ENCODE measurements around the gene RABGAP1. TPM values are rescaled to one million over a fixed set of nuclear protein-coding genes. Genes with fewer than 3 reads are reported as not detected.

The RABGAP1 gene
- total RNA-seq, 1 experiment from 2014 or later = 95.8 TPM

GRCh38 chr9:123131258-123131657 lies 190.4 kb downstream of the RABGAP1 start:
- no peak for DNase-seq
- POLR2A ChIA-PET (ENCODE audit: unreplicated experiment) = no interaction called here
- intact Hi-C loops (cut with micrococcal nuclease; ENCODE audit: unreplicated experiment) = no loop called here

GRCh38 chr9:123131993-123132392 lies 191.2 kb downstream of the RABGAP1 start:
- Histone ChIP-seq H2AFZ (no peak overlapping the region), H3K36me3 (ENCODE audit: low read depth) (no peaks in the 10 kb centered on the region), H3K4me3 (no peak overlapping the region), H3F3A (ENCODE audit: insufficient read depth, low read depth) (no peaks in the 10 kb centered on the region), H3K79me2 (ENCODE audit: low read depth) (no peaks in the 10 kb centered on the region), H3K9me3 (ENCODE audit: insufficient read depth, low read depth) (no peaks in the 10 kb centered on the region), H3K4me1 (replicated peaks; ENCODE audit: insufficient read depth) (no peaks in the 10 kb centered on the region), H3K27me3 (ENCODE audit: insufficient read depth, low read depth) (no peaks in the 10 kb centered on the region), H4K20me1 (ENCODE audit: insufficient read depth) (no peaks in the 10 kb centered on the region), H3K27ac (no peak overlapping the region), H3K9me2 (ENCODE audit: insufficient read depth) (no peaks in the 10 kb centered on the region), H3K4me2 (no peak overlapping the region)
- CTCF ChIA-PET = no interaction called here
- POLR2A ChIA-PET (ENCODE audit: unreplicated experiment) = interaction anchor here (0.5 kb wide), 1 partner anchor 219 kb away, joined by 17 read pairs; the partner anchor contains the start of gene ZBTB6
- DNase-seq = no peak
- TF ChIP-seq, protein P1, sequence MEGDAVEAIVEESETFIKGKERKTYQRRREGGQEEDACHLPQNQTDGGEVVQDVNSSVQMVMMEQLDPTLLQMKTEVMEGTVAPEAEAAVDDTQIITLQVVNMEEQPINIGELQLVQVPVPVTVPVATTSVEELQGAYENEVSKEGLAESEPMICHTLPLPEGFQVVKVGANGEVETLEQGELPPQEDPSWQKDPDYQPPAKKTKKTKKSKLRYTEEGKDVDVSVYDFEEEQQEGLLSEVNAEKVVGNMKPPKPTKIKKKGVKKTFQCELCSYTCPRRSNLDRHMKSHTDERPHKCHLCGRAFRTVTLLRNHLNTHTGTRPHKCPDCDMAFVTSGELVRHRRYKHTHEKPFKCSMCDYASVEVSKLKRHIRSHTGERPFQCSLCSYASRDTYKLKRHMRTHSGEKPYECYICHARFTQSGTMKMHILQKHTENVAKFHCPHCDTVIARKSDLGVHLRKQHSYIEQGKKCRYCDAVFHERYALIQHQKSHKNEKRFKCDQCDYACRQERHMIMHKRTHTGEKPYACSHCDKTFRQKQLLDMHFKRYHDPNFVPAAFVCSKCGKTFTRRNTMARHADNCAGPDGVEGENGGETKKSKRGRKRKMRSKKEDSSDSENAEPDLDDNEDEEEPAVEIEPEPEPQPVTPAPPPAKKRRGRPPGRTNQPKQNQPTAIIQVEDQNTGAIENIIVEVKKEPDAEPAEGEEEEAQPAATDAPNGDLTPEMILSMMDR (conservative IDR thresholded peaks at IDR 0.05) = no peak
- TF ChIP-seq EZH2 (IDR thresholded peaks at IDR 0.05; ENCODE audit: low read depth) = no peak
- BruUV-seq (replicated peaks) = no TSS peak
- intact Hi-C loops (cut with micrococcal nuclease; ENCODE audit: unreplicated experiment) = no loop called here

More at GRCh38 chr9:123131258-123131657, 190.4 kb downstream of the RABGAP1 start:
- Histone ChIP-seq H3K36me3 (ENCODE audit: low read depth) (no peaks in the 10 kb centered on the region), H3F3A (ENCODE audit: insufficient read depth, low read depth) (no peaks in the 10 kb centered on the region), H3K4me2 (no peak overlapping the region), H3K9me2 (ENCODE audit: insufficient read depth) (no peaks in the 10 kb centered on the region), H3K27ac (no peak overlapping the region), H3K27me3 (ENCODE audit: insufficient read depth, low read depth) (no peaks in the 10 kb centered on the region), H2AFZ (no peak overlapping the region), H3K4me3 (no peak overlapping the region), H3K9me3 (ENCODE audit: insufficient read depth, low read depth) (no peaks in the 10 kb centered on the region), H3K4me1 (replicated peaks; ENCODE audit: insufficient read depth) (no peaks in the 10 kb centered on the region), H3K79me2 (ENCODE audit: low read depth) (no peaks in the 10 kb centered on the region), H4K20me1 (ENCODE audit: insufficient read depth) (no peaks in the 10 kb centered on the region)
- TF ChIP-seq, protein P1 (conservative IDR thresholded peaks at IDR 0.05) = no peak
- no peak for TF ChIP-seq EZH2 (IDR thresholded peaks at IDR 0.05; ENCODE audit: low read depth)
- CTCF ChIA-PET = no interaction called here
- no TSS peak for BruUV-seq (replicated peaks)

- no peaks in the 10 kb centered on the region for H3K9me3 ChIP-seq (ENCODE audit: insufficient read depth, low read depth)
- no peak overlapping the region for H3K4me2 ChIP-seq
- DNase-seq = no peak
- no TSS peak for BruUV-seq (replicated peaks)
- no peak overlapping the region for H2AFZ ChIP-seq
- H3K4me3 ChIP-seq = no peak overlapping the region
- no peaks in the 10 kb centered on the region for H3K4me1 ChIP-seq (replicated peaks; ENCODE audit: insufficient read depth)
- H3K27me3 ChIP-seq (ENCODE audit: insufficient read depth, low read depth) = no peaks in the 10 kb centered on the region
- TF ChIP-seq, protein P1 (conservative IDR thresholded peaks at IDR 0.05) = no peak
- no peak for TF ChIP-seq EZH2 (IDR thresholded peaks at IDR 0.05; ENCODE audit: low read depth)
- no peaks in the 10 kb centered on the region for H3K79me2 ChIP-seq (ENCODE audit: low read depth)
- H3F3A ChIP-seq (ENCODE audit: insufficient read depth, low read depth) = no peaks in the 10 kb centered on the region
- no peaks in the 10 kb centered on the region for H4K20me1 ChIP-seq (ENCODE audit: insufficient read depth)
- ChIA-PET CTCF (no interaction called here), POLR2A (ENCODE audit: unreplicated experiment) (no interaction called here)
- H3K27ac ChIP-seq = no peak overlapping the region
- no peaks in the 10 kb centered on the region for H3K36me3 ChIP-seq (ENCODE audit: low read depth)
- intact Hi-C loops (cut with micrococcal nuclease; ENCODE audit: unreplicated experiment) = no loop called here
- no peaks in the 10 kb centered on the region for H3K9me2 ChIP-seq (ENCODE audit: insufficient read depth)
These were observed 191.9 kb downstream of the RABGAP1 start for GRCh38 chr9:123132696-123133095.
